Loucy (cell line): Measurements from ENCODE around the gene TCP10L.

ENCODE experiments used
- H2AFZ ChIP-seq: fragments of 200-600 bp; sonication (generic); 2 replicates; pipeline ENCODE4 v1.6.0; 2016; ENCODE audit warnings: antibody characterized with exemption, mild to moderate bottlenecking, low read length, moderate library complexity
- H3F3A ChIP-seq: fragments of 200-600 bp; 2 replicates; pipeline ENCODE4 v1.6.0; 2016; ENCODE audit warnings: antibody characterized with exemption, low read depth, mild to moderate bottlenecking
- H3K27me3 ChIP-seq: fragments of 200-600 bp; sonication (generic); 2 replicates; pipeline ENCODE4 v1.6.1; 2014; ENCODE audit warnings: low read length, mild to moderate bottlenecking; ENCODE audit not compliant: insufficient read depth, poor library complexity, severe bottlenecking
- H3K36me3 ChIP-seq: fragments of 200-600 bp; sonication (generic); 2 replicates; pipeline ENCODE4 v1.6.1; 2016; ENCODE audit warnings: low read length; ENCODE audit not compliant: insufficient read depth
- H3K4me1 ChIP-seq: fragments of 200-600 bp; sonication (generic); 2 replicates; pipeline ENCODE4 v1.5.1; 2014; ENCODE audit warnings: low read length, mild to moderate bottlenecking; ENCODE audit not compliant: insufficient read depth, poor library complexity, severe bottlenecking
- H3K4me2 ChIP-seq: fragments of 200-600 bp; sonication (generic); 2 replicates; pipeline ENCODE4 v1.6.0; 2014; ENCODE audit warnings: antibody characterized with exemption, low read length, low read depth, mild to moderate bottlenecking; ENCODE audit not compliant: poor library complexity, severe bottlenecking
- H3K4me3 ChIP-seq: fragments of 200-600 bp; sonication (generic); 2 replicates; pipeline ENCODE4 v1.5.1; 2014; ENCODE audit warnings: low read length, mild to moderate bottlenecking, mixed read lengths; ENCODE audit not compliant: poor library complexity, severe bottlenecking
- H3K79me2 ChIP-seq: fragments of 200-600 bp; sonication (generic); 2 replicates; pipeline ENCODE4 v1.6.1; 2014; ENCODE audit warnings: low read length; ENCODE audit not compliant: insufficient read depth
- H3K9ac ChIP-seq: fragments of 200-600 bp; sonication (generic); 2 replicates; pipeline ENCODE4 v1.6.0; 2014; ENCODE audit warnings: mild to moderate bottlenecking, low read depth, low read length, moderate library complexity; ENCODE audit not compliant: poor library complexity, severe bottlenecking
- H3K9me2 ChIP-seq: fragments of 200-600 bp; sonication (generic); replicated peaks from 2 replicates; pipeline ENCODE4 v1.6.1; 2016; ENCODE audit warnings: low read depth, low read length, mixed read lengths
- H3K9me3 ChIP-seq: fragments of 200-600 bp; sonication (generic); 2 replicates; pipeline ENCODE4 v1.6.1; 2014; ENCODE audit warnings: mild to moderate bottlenecking, antibody characterized with exemption, low read length, low read depth; ENCODE audit not compliant: insufficient read depth
- H4K20me1 ChIP-seq: fragments of 200-600 bp; sonication (generic); 2 replicates; pipeline ENCODE4 v1.6.0; 2014; ENCODE audit warnings: antibody characterized with exemption, low read length, mild to moderate bottlenecking; ENCODE audit not compliant: insufficient read depth, poor library complexity, severe bottlenecking
- CTCF ChIP-seq: fragments of 200-600 bp; sonication (generic); conservative IDR thresholded peaks from 2 replicates; pipeline ENCODE4 v1.5.1; 2014; ENCODE audit warnings: mild to moderate bottlenecking, antibody characterized with exemption, low read length
- EZH2phosphoT487 ChIP-seq: fragments of 200-600 bp; IDR thresholded peaks from 2 replicates; pipeline ENCODE4 v1.6.1; 2018; ENCODE audit warnings: antibody characterized with exemption, mild to moderate bottlenecking, moderate library complexity, borderline replicate concordance

The TCP10L gene

GRCh38 chr21:32599526-32599925, 14.2 kb upstream of the TCP10L start:
- Histone ChIP-seq H3K79me2 (no peaks in the 10 kb centered on the region), H3K9ac (no peak overlapping the region), H3K9me2 (no peaks in the 10 kb centered on the region), H3K36me3 (peaks cover 15% of the 10 kb centered on the region; the same call in 1 of the 2 replicates), H3K4me1 (no peaks in the 10 kb centered on the region), H4K20me1 (no peaks in the 10 kb centered on the region), H3K27me3 (no peaks in the 10 kb centered on the region), H3F3A (no peaks in the 10 kb centered on the region; the same call in 1 of the 2 replicates), H3K9me3 (no peaks in the 10 kb centered on the region), H2AFZ (no peak overlapping the region), H3K4me2 (no peak overlapping the region), H3K4me3 (no peak overlapping the region)
- TF ChIP-seq CTCF (no peak), EZH2phosphoT487 (no peak)

GRCh38 chr21:32599091-32599490, 13.8 kb upstream of the TCP10L start:
- Histone ChIP-seq H3K4me2 (no peak overlapping the region), H2AFZ (no peak overlapping the region), H3K9ac (no peak overlapping the region), H3K36me3 (peaks cover 14% of the 10 kb centered on the region; the same call in 1 of the 2 replicates), H3K27me3 (no peaks in the 10 kb centered on the region), H3K4me3 (no peak overlapping the region), H3K9me2 (no peaks in the 10 kb centered on the region), H3K79me2 (no peaks in the 10 kb centered on the region), H3F3A (no peaks in the 10 kb centered on the region; the same call in 1 of the 2 replicates), H3K4me1 (no peaks in the 10 kb centered on the region), H3K9me3 (no peaks in the 10 kb centered on the region), H4K20me1 (no peaks in the 10 kb centered on the region)
- TF ChIP-seq CTCF (no peak), EZH2phosphoT487 (no peak)

- no peaks in the 10 kb centered on the region for H3K9me2 ChIP-seq
- no peaks in the 10 kb centered on the region for H3K79me2 ChIP-seq
- no peaks in the 10 kb centered on the region for H3K9me3 ChIP-seq
- no peak overlapping the region for H3K4me2 ChIP-seq
- H3F3A ChIP-seq = no peaks in the 10 kb centered on the region; the same call in 1 of the 2 replicates
- TF ChIP-seq CTCF = no peak
- TF ChIP-seq EZH2phosphoT487 = no peak
- no peak overlapping the region for H3K4me3 ChIP-seq
- H2AFZ ChIP-seq = no peak overlapping the region
- no peaks in the 10 kb centered on the region for H4K20me1 ChIP-seq
- H3K9ac ChIP-seq = no peak overlapping the region
- peaks cover 3% of the 10 kb centered on the region; the same call in 1 of the 2 replicates for H3K36me3 ChIP-seq
- no peaks in the 10 kb centered on the region for H3K27me3 ChIP-seq
- no peaks in the 10 kb centered on the region for H3K4me1 ChIP-seq
Measured at GRCh38 chr21:32597205-32597604, 11.9 kb upstream of the TCP10L start.
